ENCODE results near the gene DMRTB1.

DNA sequence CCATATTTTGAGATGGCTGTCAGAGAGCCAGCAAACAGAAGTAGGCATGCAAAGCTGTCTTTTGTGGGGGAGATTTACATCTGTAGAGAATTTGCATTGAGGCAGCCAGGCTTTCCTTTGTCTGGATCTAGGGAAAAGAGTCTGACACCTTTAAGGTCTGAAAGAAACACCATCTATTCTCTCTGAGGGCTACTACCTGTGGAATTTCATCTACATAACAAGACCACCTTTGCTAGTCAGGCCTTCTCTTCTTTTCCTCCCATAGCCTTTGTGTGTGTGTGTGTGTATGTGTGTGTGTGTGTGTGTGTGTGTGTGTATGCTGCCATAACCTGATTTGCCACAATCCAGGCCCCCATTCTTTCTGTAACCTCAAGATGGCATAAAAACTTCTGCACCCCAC lies 28.4 kb upstream of the DMRTB1 start:
- TF ChIP-seq, protein P1, sequence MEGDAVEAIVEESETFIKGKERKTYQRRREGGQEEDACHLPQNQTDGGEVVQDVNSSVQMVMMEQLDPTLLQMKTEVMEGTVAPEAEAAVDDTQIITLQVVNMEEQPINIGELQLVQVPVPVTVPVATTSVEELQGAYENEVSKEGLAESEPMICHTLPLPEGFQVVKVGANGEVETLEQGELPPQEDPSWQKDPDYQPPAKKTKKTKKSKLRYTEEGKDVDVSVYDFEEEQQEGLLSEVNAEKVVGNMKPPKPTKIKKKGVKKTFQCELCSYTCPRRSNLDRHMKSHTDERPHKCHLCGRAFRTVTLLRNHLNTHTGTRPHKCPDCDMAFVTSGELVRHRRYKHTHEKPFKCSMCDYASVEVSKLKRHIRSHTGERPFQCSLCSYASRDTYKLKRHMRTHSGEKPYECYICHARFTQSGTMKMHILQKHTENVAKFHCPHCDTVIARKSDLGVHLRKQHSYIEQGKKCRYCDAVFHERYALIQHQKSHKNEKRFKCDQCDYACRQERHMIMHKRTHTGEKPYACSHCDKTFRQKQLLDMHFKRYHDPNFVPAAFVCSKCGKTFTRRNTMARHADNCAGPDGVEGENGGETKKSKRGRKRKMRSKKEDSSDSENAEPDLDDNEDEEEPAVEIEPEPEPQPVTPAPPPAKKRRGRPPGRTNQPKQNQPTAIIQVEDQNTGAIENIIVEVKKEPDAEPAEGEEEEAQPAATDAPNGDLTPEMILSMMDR (IDR thresholded peaks at IDR 0.05; ENCODE audit: poor library complexity), result no peak
- TF ChIP-seq EZH2 (IDR thresholded peaks at IDR 0.05; ENCODE audit: borderline replicate concordance), result no peak
- no peak for TF ChIP-seq EZH2phosphoT487 (IDR thresholded peaks at IDR 0.05; ENCODE audit: low read depth, severe bottlenecking, unreplicated experiment)
